SKM-1 (cell line): ENCODE data around the gene TOX3.

Experiments
- DNase-seq: peaks from one replicate; lab custom pipeline; 2025; ENCODE audit not compliant: unreplicated experiment; lab: John Stamatoyannopoulos, UW

Gene TOX3

GRCh38 chr16:52455549-52456277 lies 91.2 kb downstream of the TOX3 start:
- DNase-seq: no peak

GRCh38 chr16:52453644-52454043 lies 93.3 kb downstream of the TOX3 start:
- DNase-seq: no peak

- DNase-seq: no peak
Observed at GRCh38 chr16:52451971-52452421, 94.9 kb downstream of the TOX3 start.

- no peak for DNase-seq
Observed at GRCh38 chr16:52450916-52451315, 96.0 kb downstream of the TOX3 start.

GRCh38 chr16:52450241-52450640 lies 96.7 kb downstream of the TOX3 start:
- DNase-seq: no peak

- no peak for DNase-seq
Observed at GRCh38 chr16:52446080-52446479, 100.9 kb downstream of the TOX3 start.

GRCh38 chr16:52441886-52442285 lies 105.1 kb downstream of the TOX3 start:
- DNase-seq: no peak

GRCh38 chr16:52440248-52440647 lies 106.7 kb downstream of the TOX3 start:
- DNase-seq: no peak

GRCh38 chr16:52439750-52440149 lies 107.2 kb downstream of the TOX3 start:
- no peak for DNase-seq

- DNase-seq: no peak
Observed at GRCh38 chr16:52439171-52439701, 107.7 kb downstream of the TOX3 start.

- no peak for DNase-seq
Observed at GRCh38 chr16:52437277-52437670, 109.7 kb downstream of the TOX3 start.

GRCh38 chr16:52436339-52437276 lies 110.3 kb downstream of the TOX3 start:
- no peak for DNase-seq

- DNase-seq: no peak
Observed at GRCh38 chr16:52434224-52434623, 112.7 kb downstream of the TOX3 start.

GRCh38 chr16:52433643-52434042 lies 113.3 kb downstream of the TOX3 start:
- no peak for DNase-seq

- no peak for DNase-seq
Observed at GRCh38 chr16:52424591-52424990, 122.4 kb downstream of the TOX3 start.

GRCh38 chr16:52422307-52422706 lies 124.6 kb downstream of the TOX3 start:
- no peak for DNase-seq

- DNase-seq: no peak
Observed at GRCh38 chr16:52418201-52418600, 128.7 kb downstream of the TOX3 start.

GRCh38 chr16:52416888-52417287 lies 130.1 kb downstream of the TOX3 start:
- DNase-seq: no peak

GRCh38 chr16:52411011-52411410 lies 135.9 kb downstream of the TOX3 start:
- no peak for DNase-seq

- no peak for DNase-seq
Observed at GRCh38 chr16:52408191-52408845, 138.6 kb downstream of the TOX3 start.

- DNase-seq: no peak
Observed at GRCh38 chr16:52407778-52408177, 139.2 kb downstream of the TOX3 start.
